ENCODE results near the gene TRANK1. TPM values are rescaled to one million over a fixed set of nuclear protein-coding genes. Genes with fewer than 3 reads are reported as not detected.

TRANK1 gene
- total and polyA plus RNA-seq, 2 donors from 2014 or later: 1.2 to 21.4 TPM

DNA sequence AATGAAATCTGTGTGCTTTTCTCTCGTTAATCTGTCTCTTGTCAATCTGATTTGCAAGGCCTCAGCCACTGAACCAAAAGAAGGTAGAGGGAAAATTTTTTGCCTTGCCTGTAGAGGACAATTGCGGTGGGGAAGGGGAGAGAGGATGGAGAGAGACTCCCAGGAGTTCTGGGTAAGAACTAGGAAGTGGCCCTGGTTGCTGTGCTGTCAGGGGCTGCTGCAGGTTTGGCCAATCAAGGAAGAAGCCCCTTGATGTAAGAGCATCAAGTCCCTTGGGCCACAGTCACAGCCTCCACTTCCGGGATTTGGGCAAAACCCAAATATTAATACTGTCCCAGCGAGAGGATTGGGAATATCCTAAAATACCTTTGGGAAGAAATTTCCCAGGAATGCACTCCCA lies 43.3 kb downstream of the TRANK1 start:
- Histone ChIP-seq H3K27me3 (ENCODE audit: control insufficient read depth, insufficient read depth, low read length) (no peaks in the 10 kb centered on the region), H3K36me3 (ENCODE audit: control insufficient read depth in 2 of 3, insufficient read depth in 3 of 3, low read length in 3 of 3) (no peaks in the 10 kb centered on the region), H3K9me3 (ENCODE audit: control insufficient read depth in 2 of 3, insufficient read depth in 1 of 3, low read length in 3 of 3) (no peaks in the 10 kb centered on the region), H3K9ac (ENCODE audit: low read length in 3 of 3) (no peak overlapping the region), H3K27ac (ENCODE audit: low read depth in 2 of 2, low read length in 2 of 2) (no peak overlapping the region), H3K4me1 (ENCODE audit: control insufficient read depth in 2 of 3, insufficient read depth in 2 of 3, low read depth in 1 of 3, low read length in 3 of 3) (no peaks in the 10 kb centered on the region), H3K4me3 (ENCODE audit: low read length in 3 of 3) (no peak overlapping the region)
- DNase-seq (no peak), FAIRE-seq (no peak)
- TF ChIP-seq, protein P1, sequence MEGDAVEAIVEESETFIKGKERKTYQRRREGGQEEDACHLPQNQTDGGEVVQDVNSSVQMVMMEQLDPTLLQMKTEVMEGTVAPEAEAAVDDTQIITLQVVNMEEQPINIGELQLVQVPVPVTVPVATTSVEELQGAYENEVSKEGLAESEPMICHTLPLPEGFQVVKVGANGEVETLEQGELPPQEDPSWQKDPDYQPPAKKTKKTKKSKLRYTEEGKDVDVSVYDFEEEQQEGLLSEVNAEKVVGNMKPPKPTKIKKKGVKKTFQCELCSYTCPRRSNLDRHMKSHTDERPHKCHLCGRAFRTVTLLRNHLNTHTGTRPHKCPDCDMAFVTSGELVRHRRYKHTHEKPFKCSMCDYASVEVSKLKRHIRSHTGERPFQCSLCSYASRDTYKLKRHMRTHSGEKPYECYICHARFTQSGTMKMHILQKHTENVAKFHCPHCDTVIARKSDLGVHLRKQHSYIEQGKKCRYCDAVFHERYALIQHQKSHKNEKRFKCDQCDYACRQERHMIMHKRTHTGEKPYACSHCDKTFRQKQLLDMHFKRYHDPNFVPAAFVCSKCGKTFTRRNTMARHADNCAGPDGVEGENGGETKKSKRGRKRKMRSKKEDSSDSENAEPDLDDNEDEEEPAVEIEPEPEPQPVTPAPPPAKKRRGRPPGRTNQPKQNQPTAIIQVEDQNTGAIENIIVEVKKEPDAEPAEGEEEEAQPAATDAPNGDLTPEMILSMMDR (IDR thresholded peaks at IDR 0.05; ENCODE audit: borderline replicate concordance, extremely low read depth, insufficient read depth): no peak
- intact Hi-C loops (cut with DNase I): no loop called here

DNA sequence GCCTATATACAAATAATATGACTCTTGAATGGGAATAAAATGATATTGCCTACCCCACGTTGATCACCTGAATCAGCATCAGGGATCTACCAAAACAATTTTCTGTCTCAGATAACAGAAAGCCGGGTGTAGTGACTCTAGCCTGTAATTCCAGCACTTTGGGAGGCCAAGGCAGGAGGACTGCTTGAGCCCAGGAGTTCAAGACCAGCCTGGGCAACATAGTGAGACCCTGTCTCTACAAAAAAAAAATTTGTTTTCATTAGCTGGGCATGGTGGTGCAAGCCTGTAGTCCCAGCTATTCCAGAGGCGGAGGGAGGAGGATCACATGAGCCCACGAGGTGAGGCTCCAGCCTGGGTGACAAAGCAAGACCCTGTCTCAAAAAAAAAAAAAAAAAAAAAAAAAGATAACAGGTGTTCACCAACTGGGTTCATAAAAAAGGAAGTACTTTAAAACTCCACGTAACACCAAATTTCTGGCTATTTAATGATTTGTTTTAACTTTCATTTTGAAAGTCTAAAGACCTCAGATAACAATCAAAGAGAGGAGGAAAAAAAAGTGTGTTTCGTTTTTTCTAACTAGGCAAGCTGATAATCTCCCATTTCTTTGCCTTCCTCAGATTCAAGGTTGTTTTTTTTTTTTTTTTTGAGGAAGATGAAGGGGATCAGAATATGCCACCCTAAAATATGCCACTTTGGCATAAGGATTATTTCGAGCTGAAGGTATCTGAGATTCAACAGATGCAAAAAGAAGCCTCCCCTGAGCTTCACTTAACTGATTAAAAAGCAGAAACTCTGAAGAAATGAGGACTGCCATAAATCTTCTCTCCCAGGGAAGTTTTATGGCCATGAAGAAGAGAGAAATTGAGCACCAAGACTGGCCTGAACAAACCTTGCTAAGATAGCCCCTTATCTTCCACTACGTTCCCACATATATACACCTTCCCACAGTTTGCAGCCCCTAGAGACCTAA lies 44.1 kb downstream of the TRANK1 start:
- TF ChIP-seq, protein P1 (IDR thresholded peaks at IDR 0.05; ENCODE audit: borderline replicate concordance, extremely low read depth, insufficient read depth): no peak
- DNase-seq (no peak), FAIRE-seq (no peak)
- intact Hi-C loops (cut with DNase I): no loop called here
- no peak overlapping the region for H3K9ac ChIP-seq (ENCODE audit: low read length in 3 of 3)
- H3K36me3 ChIP-seq (ENCODE audit: control insufficient read depth in 2 of 3, insufficient read depth in 3 of 3, low read length in 3 of 3): no peaks in the 10 kb centered on the region
- H3K4me1 ChIP-seq (ENCODE audit: control insufficient read depth in 2 of 3, insufficient read depth in 2 of 3, low read depth in 1 of 3, low read length in 3 of 3): no peaks in the 10 kb centered on the region
- H3K4me3 ChIP-seq (ENCODE audit: low read length in 3 of 3): no peak overlapping the region
- no peaks in the 10 kb centered on the region for H3K9me3 ChIP-seq (ENCODE audit: control insufficient read depth in 2 of 3, insufficient read depth in 1 of 3, low read length in 3 of 3)
- no peak overlapping the region for H3K27ac ChIP-seq (ENCODE audit: low read depth in 2 of 2, low read length in 2 of 2)
- no peaks in the 10 kb centered on the region for H3K27me3 ChIP-seq (ENCODE audit: control insufficient read depth, insufficient read depth, low read length)

DNA sequence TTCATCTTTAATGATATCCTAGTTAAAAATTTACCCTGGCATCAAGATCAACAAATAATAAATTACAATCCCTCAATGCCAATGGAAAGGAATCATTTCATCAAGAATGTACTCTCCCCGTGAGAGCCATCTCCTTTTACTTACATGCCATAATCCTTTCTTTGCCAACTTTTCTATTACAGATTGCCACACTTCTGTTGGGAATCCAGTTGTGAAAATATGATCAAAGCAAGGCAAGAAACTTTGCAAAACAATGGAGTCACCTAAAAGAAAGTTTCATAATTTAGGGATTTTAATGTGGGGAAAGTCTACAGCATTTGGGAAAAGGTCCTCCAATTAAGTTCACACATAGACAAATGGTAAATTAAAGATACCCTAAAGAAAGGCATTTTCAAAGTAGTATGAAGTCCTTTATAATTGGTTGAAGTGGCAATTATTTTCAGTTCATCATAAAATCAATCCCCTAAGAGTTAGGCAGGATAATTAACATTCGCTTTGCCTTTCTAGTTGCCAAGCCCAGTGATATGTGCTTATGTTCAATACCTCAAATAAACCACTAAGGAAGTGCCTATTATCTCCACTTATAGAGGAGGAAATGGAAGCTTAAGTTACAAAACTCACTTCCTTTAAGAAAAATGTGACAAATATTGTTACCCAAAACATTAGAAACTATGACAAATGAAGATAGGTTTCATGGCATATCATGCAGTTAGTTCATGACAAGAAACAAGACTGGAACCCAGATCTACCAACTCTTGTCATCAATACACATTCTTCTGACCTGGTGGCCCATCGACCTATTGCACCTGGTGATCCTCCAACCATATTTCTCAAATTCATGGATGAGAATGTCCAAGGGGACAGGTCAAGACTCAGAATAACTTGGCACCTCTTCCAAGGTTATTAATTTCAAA lies 49.1 kb downstream of the TRANK1 start:
- H3K36me3 ChIP-seq (ENCODE audit: control insufficient read depth in 2 of 3, insufficient read depth in 3 of 3, low read length in 3 of 3): no peaks in the 10 kb centered on the region
- no peak for FAIRE-seq
- TF ChIP-seq, protein P1 (IDR thresholded peaks at IDR 0.05; ENCODE audit: borderline replicate concordance, extremely low read depth, insufficient read depth): no peak

More for the DNA sequence above, 49.1 kb downstream of the TRANK1 start:
- H3K9ac ChIP-seq (ENCODE audit: low read length in 3 of 3): no peak overlapping the region
- no peaks in the 10 kb centered on the region for H3K27me3 ChIP-seq (ENCODE audit: control insufficient read depth, insufficient read depth, low read length)
- no peaks in the 10 kb centered on the region for H3K9me3 ChIP-seq (ENCODE audit: control insufficient read depth in 2 of 3, insufficient read depth in 1 of 3, low read length in 3 of 3)
- no peak overlapping the region for H3K4me3 ChIP-seq (ENCODE audit: low read length in 3 of 3)
- DNase-seq: no peak
- H3K4me1 ChIP-seq (ENCODE audit: control insufficient read depth in 2 of 3, insufficient read depth in 2 of 3, low read depth in 1 of 3, low read length in 3 of 3): peaks cover 0 to 3% (median 0%) of the 10 kb centered on the region in 3 donors
- intact Hi-C loops (cut with DNase I): no loop called here
- H3K27ac ChIP-seq (ENCODE audit: low read depth in 2 of 2, low read length in 2 of 2): no peak overlapping the region
